ENCODE measurements around the gene SNTG2.

DNA sequence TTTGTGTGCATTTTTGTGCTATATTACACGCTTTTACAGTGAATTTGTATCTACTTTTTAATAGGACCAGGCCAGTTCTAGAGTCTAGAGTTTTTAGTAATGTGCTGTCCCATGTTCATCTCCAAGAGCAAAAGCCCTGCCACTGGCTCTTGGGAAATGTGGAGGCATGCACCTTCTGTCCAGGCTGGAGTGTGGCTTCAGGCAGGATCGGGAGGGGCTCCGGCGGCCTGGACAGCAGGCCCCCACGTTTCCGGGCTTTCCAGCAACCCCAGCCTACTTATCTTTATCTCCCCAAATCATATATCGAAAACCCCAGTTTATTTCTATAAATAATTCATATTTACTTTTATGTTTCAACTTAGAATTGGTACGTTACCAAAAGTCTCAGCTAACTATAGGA lies 78.2 kb downstream of the SNTG2 start:
- TF ChIP-seq, protein P1, sequence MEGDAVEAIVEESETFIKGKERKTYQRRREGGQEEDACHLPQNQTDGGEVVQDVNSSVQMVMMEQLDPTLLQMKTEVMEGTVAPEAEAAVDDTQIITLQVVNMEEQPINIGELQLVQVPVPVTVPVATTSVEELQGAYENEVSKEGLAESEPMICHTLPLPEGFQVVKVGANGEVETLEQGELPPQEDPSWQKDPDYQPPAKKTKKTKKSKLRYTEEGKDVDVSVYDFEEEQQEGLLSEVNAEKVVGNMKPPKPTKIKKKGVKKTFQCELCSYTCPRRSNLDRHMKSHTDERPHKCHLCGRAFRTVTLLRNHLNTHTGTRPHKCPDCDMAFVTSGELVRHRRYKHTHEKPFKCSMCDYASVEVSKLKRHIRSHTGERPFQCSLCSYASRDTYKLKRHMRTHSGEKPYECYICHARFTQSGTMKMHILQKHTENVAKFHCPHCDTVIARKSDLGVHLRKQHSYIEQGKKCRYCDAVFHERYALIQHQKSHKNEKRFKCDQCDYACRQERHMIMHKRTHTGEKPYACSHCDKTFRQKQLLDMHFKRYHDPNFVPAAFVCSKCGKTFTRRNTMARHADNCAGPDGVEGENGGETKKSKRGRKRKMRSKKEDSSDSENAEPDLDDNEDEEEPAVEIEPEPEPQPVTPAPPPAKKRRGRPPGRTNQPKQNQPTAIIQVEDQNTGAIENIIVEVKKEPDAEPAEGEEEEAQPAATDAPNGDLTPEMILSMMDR (IDR thresholded peaks at IDR 0.05) = no peak
- TF ChIP-seq POLR2A (IDR thresholded peaks at IDR 0.05) = no peak
